H1 (cell line): ENCODE results near the gene SLX1B. TPM values are rescaled to one million over a fixed set of nuclear protein-coding genes. Genes with fewer than 3 reads are reported as not detected.
"Not testable (repeated sequence)": the region's sequence is repeated elsewhere in the genome, so short reads cannot be mapped to it uniquely, and the experiment has no call there.

ENCODE experiments used
- CTCF ChIA-PET: fragments of 300-600 bp; sonication (Branson Sonifier 250); formaldehyde crosslinking; loops from one replicate; lab custom pipeline; 2021; ENCODE audit not compliant: partially characterized antibody; lab: Charles Lee
- POLR2A ChIA-PET: fragments of 300-600 bp; sonication (Branson Sonifier 250); formaldehyde crosslinking; loops from one replicate; lab custom pipeline; 2021; ENCODE audit warnings: inconsistent platforms; ENCODE audit not compliant: partially characterized antibody; lab: Charles Lee
- DNase-seq, 2 experiments: peaks; one replicate each; pipeline versions ENCODE4 v3.0.0 to v3.0.0-alpha.2; 2010 to 2022; ENCODE audit warnings: low spot score in 2 of 2, low read depth in 1 of 2, mixed read lengths in 1 of 2
- FAIRE-seq: peaks from 2 replicates; lab custom pipeline; 2011; peaks lifted over from hg19 to GRCh38; lab: Jason Lieb, UNC
- H2AFZ ChIP-seq: 2 replicates; pipeline ENCODE4 v1.8.1; 2012; ENCODE audit warnings: low read length, inconsistent platforms
- H2AK5ac ChIP-seq: 2 replicates; pipeline ENCODE4 v1.6.1; 2013; ENCODE audit warnings: low read depth, low read length
- H2BK120ac ChIP-seq: replicated peaks from 2 replicates; pipeline ENCODE3; 2013; ENCODE audit warnings: low read depth, low read length, inconsistent platforms
- H2BK12ac ChIP-seq: 2 replicates; pipeline ENCODE4 v1.6.1; 2013; ENCODE audit warnings: low read depth, low read length
- H2BK15ac ChIP-seq: 2 replicates; pipeline ENCODE4 v1.6.1; 2013; ENCODE audit warnings: low read length
- H2BK20ac ChIP-seq: 2 replicates; pipeline ENCODE4 v1.6.1; 2013; ENCODE audit warnings: low read length
- H2BK5ac ChIP-seq: 2 replicates; pipeline ENCODE4 v1.6.1; 2013; ENCODE audit warnings: low read depth, low read length
- H3K14ac ChIP-seq: 2 replicates; pipeline ENCODE4 v1.6.1; 2013; ENCODE audit warnings: inconsistent platforms; ENCODE audit not compliant: insufficient read length
- H3K18ac ChIP-seq: 2 replicates; pipeline ENCODE4 v1.6.1; 2013; ENCODE audit warnings: low read length; ENCODE audit errors: extremely low read depth
- H3K23ac ChIP-seq: 2 replicates; pipeline ENCODE4 v1.6.1; 2013; ENCODE audit warnings: inconsistent platforms; ENCODE audit not compliant: insufficient read length
- H3K23me2 ChIP-seq: 2 replicates; pipeline ENCODE4 v1.6.1; 2013; ENCODE audit warnings: low read depth, low read length
- H3K27ac ChIP-seq: 2 replicates; pipeline ENCODE4 v1.6.1; 2011; ENCODE audit warnings: low read depth, low read length, inconsistent platforms
- H3K27me3 ChIP-seq, 4 experiments: replicated peaks in 1 of 4; 1 replicate in 1 of 4; 2 replicates in 3 of 4; pipeline versions ENCODE4 v1.6.1 to v1.8.1; 2011 to 2013; ENCODE audit warnings: low read length in 3 of 4, mild to moderate bottlenecking in 3 of 4, inconsistent platforms in 2 of 4, mixed read lengths in 2 of 4, moderate library complexity in 1 of 4; ENCODE audit not compliant: control insufficient read depth in 3 of 4, insufficient read depth in 3 of 4; ENCODE audit errors: extremely low read depth in 1 of 4
- H3K36me3 ChIP-seq, 4 experiments: 2 replicates each; pipeline versions ENCODE4 v1.6.1 to v1.8.1; 2011 to 2013; ENCODE audit warnings: mild to moderate bottlenecking in 4 of 4, low read length in 3 of 4, moderate library complexity in 2 of 4, control low read depth in 1 of 4, inconsistent platforms in 1 of 4; ENCODE audit not compliant: insufficient read depth in 4 of 4, control insufficient read depth in 2 of 4
- H3K4ac ChIP-seq: replicated peaks from 2 replicates; pipeline ENCODE3; 2013; ENCODE audit warnings: low read length, low read depth, mixed read lengths, inconsistent platforms; ENCODE audit not compliant: insufficient read length
- H3K4me1 ChIP-seq, 4 experiments: replicated peaks in 1 of 4; 1 replicate in 1 of 4; 2 replicates in 3 of 4; pipeline versions ENCODE4 v1.6.1 to v1.8.1; 2011 to 2013; ENCODE audit warnings: low read length in 3 of 4, inconsistent platforms in 2 of 4, mixed read lengths in 1 of 4; ENCODE audit not compliant: insufficient read depth in 4 of 4, control insufficient read depth in 3 of 4
- H3K4me2 ChIP-seq, 2 experiments: 2 replicates each; pipeline versions ENCODE4 v1.6.1 to v1.8.1; 2011 to 2013; ENCODE audit warnings: low read depth in 2 of 2, low read length in 2 of 2, control low read depth in 1 of 2, inconsistent platforms in 1 of 2, mild to moderate bottlenecking in 1 of 2; ENCODE audit not compliant: insufficient read depth in 1 of 2
- H3K4me3 ChIP-seq, 4 experiments: fragments of 200-600, 300-600 bp in 1 of 4; sonication (generic), shearing (Covaris generic), sonication (Bioruptor Twin) in 1 of 4; 2 replicates each; pipeline versions ENCODE4 v1.5.1 to v1.8.1; 2011 to 2016; ENCODE audit warnings: low read length in 4 of 4, low read depth in 3 of 4, control low read depth in 2 of 4, inconsistent platforms in 2 of 4, mild to moderate bottlenecking in 2 of 4, mixed read lengths in 1 of 4, moderate library complexity in 1 of 4; ENCODE audit not compliant: insufficient read depth in 2 of 4; ENCODE audit errors: extremely low read depth in 1 of 4
- H3K56ac ChIP-seq: replicated peaks from 2 replicates; pipeline ENCODE3; 2013; ENCODE audit warnings: low read depth, mild to moderate bottlenecking, mixed read lengths, low read length, inconsistent platforms; ENCODE audit not compliant: insufficient read length
- H3K79me1 ChIP-seq: 2 replicates; pipeline ENCODE4 v1.6.1; 2013; ENCODE audit warnings: low read depth, low read length, control low read depth
- H3K79me2 ChIP-seq, 2 experiments: 2 replicates each; pipeline versions ENCODE4 v1.6.1 to v1.8.1; 2012 to 2013; ENCODE audit warnings: low read length in 2 of 2, mild to moderate bottlenecking in 2 of 2, inconsistent platforms in 1 of 2; ENCODE audit not compliant: insufficient read depth in 2 of 2, control insufficient read depth in 1 of 2
- H3K9ac ChIP-seq, 4 experiments: replicated peaks in 1 of 4; 1 replicate in 1 of 4; 2 replicates in 3 of 4; pipeline versions ENCODE4 v1.6.1 to v1.8.1; 2011 to 2013; ENCODE audit warnings: low read depth in 3 of 4, low read length in 3 of 4, control low read depth in 2 of 4, mild to moderate bottlenecking in 2 of 4, moderate library complexity in 2 of 4, inconsistent platforms in 1 of 4; ENCODE audit errors: extremely low read depth in 1 of 4
- H3K9me3 ChIP-seq, 2 experiments: 2 replicates each; pipeline versions ENCODE4 v1.6.1 to v1.8.1; 2012 to 2013; ENCODE audit warnings: mild to moderate bottlenecking in 2 of 2, moderate library complexity in 2 of 2, control low read depth in 1 of 2, inconsistent platforms in 1 of 2, low read depth in 1 of 2, low read length in 1 of 2, mixed read lengths in 1 of 2; ENCODE audit not compliant: insufficient read depth in 2 of 2
- H4K20me1 ChIP-seq, 2 experiments: replicated peaks in 1 of 2; 2 replicates each; pipeline versions ENCODE3 to v1.8.1; 2011 to 2013; ENCODE audit warnings: inconsistent platforms in 2 of 2, low read length in 2 of 2, mild to moderate bottlenecking in 1 of 2; ENCODE audit not compliant: insufficient read depth in 2 of 2, control insufficient read depth in 1 of 2
- H4K5ac ChIP-seq: 2 replicates; pipeline ENCODE4 v1.6.1; 2013; ENCODE audit warnings: low read length, low read depth, mixed read lengths, inconsistent platforms; ENCODE audit not compliant: insufficient read length
- H4K8ac ChIP-seq: 2 replicates; pipeline ENCODE4 v1.8.0; 2013; ENCODE audit warnings: mild to moderate bottlenecking, moderate library complexity, low read length, inconsistent platforms; ENCODE audit not compliant: insufficient read depth; ENCODE audit errors: extremely low read depth
- H4K91ac ChIP-seq: replicated peaks from 2 replicates; pipeline ENCODE3; 2013; ENCODE audit warnings: low read length, mixed read lengths, inconsistent platforms; ENCODE audit not compliant: insufficient read length
- WGBS, 2 experiments: shearing (Covaris generic) in 1 of 2; methylation state at CpG; one replicate each; pipeline versions ENCODE4 v1.1.6 to v1.1.7; 2013 to 2015; ENCODE audit warnings: low lambda C conversion rate in 2 of 2, mixed read lengths in 2 of 2, inconsistent platforms in 1 of 2, low coverage in 1 of 2, missing lambda C conversion rate in 1 of 2; ENCODE audit not compliant: insufficient replicate concordance in 2 of 2, insufficient coverage in 1 of 2, insufficient read length in 1 of 2; ENCODE audit errors: extremely low coverage in 1 of 2, missing lambda C conversion rate in 1 of 2; 5-methylcytosine and 5-hydroxymethylcytosine counted together
- polyA plus RNA-seq, 7 experiments: library from polyadenylated mRNA; depleted of rRNA in 3 of 7; stranded (reverse) in 5 of 7; unstranded in 2 of 7; fragments of >200 nt in 5 of 7; fragments of 200-250 nt in 2 of 7; gene quantifications; 1 replicate in 5 of 7; 2 replicates in 1 of 7; 4 replicates in 1 of 7; pipeline versions ENCODE4 v1.2.1 to v1.2.3, GENCODE V29; 2011 to 2013; ENCODE audit warnings: missing spikeins in 2 of 7, mixed read lengths in 2 of 7
- total RNA-seq: library from RNA; stranded (reverse); fragmentation: NEBNext Ultra II Directional; extraction: Animal tissue kit (Norgen Biotek cat#: 25700); gene quantifications from 2 replicates; pipeline ENCODE4 v1.2.1, GENCODE V29; 2021

SLX1B gene
- total and polyA plus RNA-seq, 2 of the 8 experiments (the other 6 are each of a cell fraction or from before 2014, with no cell fraction given), result 47.9 to 101 TPM

- H3K79me2 ChIP-seq, H2BK120ac ChIP-seq, H2AFZ ChIP-seq, H4K91ac ChIP-seq, H3K23me2 ChIP-seq, H3K36me3 ChIP-seq, H4K5ac ChIP-seq, H4K20me1 ChIP-seq, H3K18ac ChIP-seq, H2BK5ac ChIP-seq, DNase-seq, H3K27ac ChIP-seq, H3K4ac ChIP-seq, H3K9ac ChIP-seq, H3K27me3 ChIP-seq, H3K4me1 ChIP-seq, H2AK5ac ChIP-seq, CTCF ChIA-PET, H3K79me1 ChIP-seq, H3K4me3 ChIP-seq, H3K56ac ChIP-seq, FAIRE-seq, H4K8ac ChIP-seq, H2BK12ac ChIP-seq, H3K9me3 ChIP-seq, H2BK20ac ChIP-seq, H3K4me2 ChIP-seq, H2BK15ac ChIP-seq, H3K14ac ChIP-seq, POLR2A ChIA-PET, H3K23ac ChIP-seq: not testable (repeated sequence)
- WGBS, 2 experiments, result 93% methylated on average over 6 of the region's 12 CpGs; no CpG with 5 or more reads in 1 of the 2 experiments
Measured at GRCh38 chr16:29482276-29482675, 27.9 kb downstream of the SLX1B start.

- H3K36me3 ChIP-seq, H2BK12ac ChIP-seq, CTCF ChIA-PET, H3K4me1 ChIP-seq, H3K56ac ChIP-seq, H4K5ac ChIP-seq, H2AFZ ChIP-seq, H3K23me2 ChIP-seq, H3K27me3 ChIP-seq, H3K9me3 ChIP-seq, H2BK20ac ChIP-seq, H3K79me1 ChIP-seq, H3K23ac ChIP-seq, H3K18ac ChIP-seq, H3K4ac ChIP-seq, H4K20me1 ChIP-seq, H3K4me3 ChIP-seq, H2AK5ac ChIP-seq, FAIRE-seq, H2BK120ac ChIP-seq, H3K27ac ChIP-seq, H3K4me2 ChIP-seq, H2BK5ac ChIP-seq, H4K91ac ChIP-seq, POLR2A ChIA-PET, DNase-seq, H2BK15ac ChIP-seq, H3K9ac ChIP-seq, H4K8ac ChIP-seq, H3K14ac ChIP-seq, H3K79me2 ChIP-seq: not testable (repeated sequence)
- 100% methylated on average over 2 of the region's 6 CpGs; no CpG with 5 or more reads in 1 of the 2 experiments for WGBS, 2 experiments
Measured at GRCh38 chr16:29506308-29506707, 52.0 kb downstream of the SLX1B start, which contains the start of gene NPIPB12. NPIPB12 (minus strand) TSS chr16:29506408.
